NCI-H187 (cell line): Measurements from ENCODE around the gene NELFB.

Experiments
- DNase-seq, 2 experiments: peaks; one replicate each; lab custom pipeline; 2025; lab: John Stamatoyannopoulos, UW

The NELFB gene

DNA sequence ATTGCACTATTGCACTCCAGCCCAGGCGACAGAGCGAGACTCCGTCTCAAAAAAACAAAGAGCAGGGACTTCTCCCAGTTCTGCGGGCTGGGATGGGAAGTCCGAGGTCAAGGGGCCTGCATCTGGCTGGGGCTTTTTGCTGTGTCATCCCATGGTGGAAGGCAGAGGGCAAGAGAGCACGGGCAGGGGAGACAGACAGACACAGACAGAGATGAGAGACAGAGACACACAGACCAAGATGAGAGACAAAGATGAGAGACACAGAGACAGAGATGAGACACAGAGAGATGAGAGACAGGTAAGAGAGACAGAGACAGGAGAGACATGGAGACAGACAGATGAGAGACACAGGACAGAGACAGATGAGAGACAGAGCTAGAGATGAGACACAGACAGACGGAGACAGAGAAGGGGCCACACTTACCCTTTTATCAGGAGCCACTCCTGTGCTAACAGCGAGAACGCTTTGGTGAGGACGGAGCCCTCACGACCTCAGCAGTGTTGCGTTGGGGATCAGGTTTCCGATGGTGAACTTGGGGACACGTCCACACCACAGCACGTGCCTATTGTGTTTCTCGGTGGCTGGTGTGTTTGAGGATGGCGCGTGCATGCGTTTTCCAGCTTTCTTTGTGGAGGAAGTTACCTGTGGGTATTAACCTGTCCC, 13.5 kb downstream of the NELFB start:
- no peak for DNase-seq

DNA sequence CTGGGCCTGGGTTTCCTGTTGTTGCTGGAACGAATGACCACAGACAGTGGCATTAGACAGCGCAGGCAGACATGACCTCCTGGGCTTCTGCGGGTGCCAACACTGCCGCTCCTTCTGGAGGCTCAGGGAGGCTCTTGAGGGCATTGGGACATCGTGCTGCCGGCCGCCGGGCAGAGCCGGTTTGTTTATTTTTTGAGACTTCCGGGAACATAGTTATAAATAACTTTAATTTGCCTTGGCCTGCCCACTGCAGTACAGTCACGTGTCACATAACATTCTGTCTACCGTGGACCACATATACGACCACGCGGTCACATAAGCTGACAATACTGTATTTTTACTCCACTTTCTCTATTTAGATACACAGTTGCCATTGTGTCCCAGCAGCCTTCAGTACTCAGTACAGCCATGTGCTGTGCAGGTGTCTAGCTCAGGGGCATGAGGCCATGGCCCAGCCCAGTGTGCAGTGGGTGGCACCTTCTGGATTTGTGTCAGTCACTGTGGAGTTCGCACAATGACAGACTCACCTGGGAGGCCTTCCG, 14.2 kb downstream of the NELFB start:
- no peak for DNase-seq

DNA sequence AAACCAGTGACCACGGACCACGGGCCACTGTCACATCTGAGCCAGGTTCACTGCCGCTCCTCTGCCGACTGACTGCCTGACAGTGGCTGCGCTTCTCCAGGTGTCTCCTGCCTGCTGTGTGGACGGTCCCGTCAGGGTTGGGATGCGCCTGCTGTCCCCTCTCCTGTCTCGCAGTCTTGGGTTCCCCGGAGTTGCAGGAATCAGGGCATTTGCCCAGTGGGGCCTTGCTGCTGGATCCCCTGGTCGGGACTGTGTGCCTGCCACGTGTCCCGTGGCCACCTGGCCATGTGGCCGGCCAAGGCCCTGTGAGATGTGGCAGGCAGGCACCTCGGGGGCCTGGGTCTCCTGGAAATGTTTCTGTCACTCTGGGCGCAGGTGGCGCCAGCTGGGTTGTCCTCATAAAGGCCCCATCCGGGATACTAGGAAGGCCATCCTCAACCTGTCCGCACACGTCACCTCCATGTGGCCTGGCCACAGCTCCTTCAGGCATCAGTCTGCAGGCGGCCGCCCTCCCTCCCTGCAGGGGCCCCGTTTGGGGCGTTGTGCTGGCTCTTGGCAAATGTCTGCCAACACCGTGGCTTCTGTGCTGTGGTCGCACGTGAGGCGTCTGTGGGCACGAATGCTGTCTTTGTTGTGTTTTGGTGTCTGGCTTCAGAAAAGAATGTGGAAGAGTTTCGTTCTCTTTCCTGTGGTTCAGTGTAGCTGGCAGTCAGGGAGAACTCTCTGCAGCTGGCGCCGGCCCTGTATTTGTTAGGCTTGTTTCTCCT, 16.0 kb downstream of the NELFB start:
- no peak for DNase-seq

- no peak for DNase-seq
These were observed 16.6 kb downstream of the NELFB start for GRCh38 chr9:137271696-137272076.

- no peak for DNase-seq
These were observed 17.3 kb downstream of the NELFB start for GRCh38 chr9:137272241-137273094.

DNA sequence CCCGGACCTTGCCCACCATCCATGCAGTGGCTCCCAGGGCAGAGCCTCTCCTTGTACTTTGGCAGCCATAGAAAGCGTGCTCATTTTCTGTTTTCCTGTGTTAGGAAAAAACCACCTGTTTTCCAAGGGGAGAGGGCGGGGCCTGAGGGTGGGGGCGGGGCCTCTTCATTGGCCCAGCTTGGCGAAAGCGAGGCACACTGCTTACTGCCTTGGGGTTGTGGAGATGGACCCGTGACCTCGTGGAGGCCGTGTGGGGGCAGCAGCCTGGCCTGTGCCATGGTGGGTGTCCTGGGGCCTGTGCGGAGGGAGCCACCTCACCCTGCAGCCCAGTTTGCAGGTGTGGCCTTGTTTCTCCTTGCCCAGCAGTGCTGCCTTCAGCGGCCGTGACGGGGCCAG, 18.0 kb downstream of the NELFB start:
- no peak for DNase-seq

- no peak for DNase-seq
These were observed 18.6 kb downstream of the NELFB start for GRCh38 chr9:137273611-137274320.

DNA sequence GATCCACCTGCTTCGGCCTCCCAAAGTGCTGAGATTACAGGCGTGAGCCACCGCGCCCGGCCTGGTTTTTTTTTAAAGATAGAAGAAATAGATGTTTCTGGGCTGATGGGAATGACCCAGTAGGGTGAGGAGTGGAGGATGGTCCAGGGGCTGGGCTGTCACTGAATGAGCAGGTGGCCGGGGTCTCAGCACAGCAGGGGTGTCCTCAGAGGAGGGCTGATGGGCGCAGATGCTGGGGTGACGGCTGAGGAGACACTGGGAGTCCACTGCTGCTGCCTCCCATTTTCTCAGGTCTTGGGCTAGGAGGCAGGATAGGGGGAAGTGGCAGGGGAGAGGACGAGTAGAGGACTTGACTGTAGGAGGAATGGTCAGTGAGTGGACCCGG, 20.1 kb downstream of the NELFB start:
- DNase-seq: no peak

GRCh38 chr9:137275588-137276472, 20.7 kb downstream of the NELFB start:
- DNase-seq: no peak

GRCh38 chr9:137276473-137277328, 21.6 kb downstream of the NELFB start:
- DNase-seq: no peak

DNA sequence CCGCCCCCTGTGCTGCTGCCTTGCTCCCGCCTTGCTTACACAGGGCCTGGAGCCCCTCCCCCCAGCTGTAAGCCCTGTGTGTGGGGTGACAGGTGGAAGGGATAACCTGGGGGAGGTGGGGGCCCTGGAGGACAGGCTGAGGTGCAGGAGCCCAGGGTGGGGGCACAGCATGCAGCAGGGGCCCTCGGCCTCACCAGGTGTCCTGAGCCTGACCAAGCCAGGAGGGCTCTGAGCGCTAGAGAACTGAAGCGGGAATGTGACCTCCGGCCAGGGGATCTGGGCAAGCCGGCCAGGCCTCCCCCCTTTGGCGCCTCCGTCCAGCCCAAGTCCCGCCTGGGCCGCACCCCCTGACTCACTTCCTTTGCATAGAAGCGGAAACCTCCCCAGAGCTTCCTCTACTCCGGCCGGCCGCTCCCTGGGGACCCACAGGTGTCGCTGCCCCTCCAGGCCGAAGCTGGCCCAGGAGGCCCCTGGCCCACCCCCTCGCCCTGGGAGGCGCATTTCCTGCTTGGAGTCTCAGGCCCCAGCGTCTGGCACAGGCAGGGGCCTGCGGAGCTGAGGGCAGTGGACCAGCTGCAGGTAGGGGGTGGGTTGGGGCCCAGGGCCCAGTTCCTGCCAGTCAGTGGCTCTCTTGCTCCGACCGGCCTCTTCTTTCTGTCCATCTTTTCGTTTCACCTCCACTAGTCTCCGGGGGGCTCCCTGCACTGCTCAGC, 22.4 kb downstream of the NELFB start, which contains the start of gene TOR4A:
TOR4A (plus strand) TSS at position 398 of the 713 bp plus-strand sequence. CDS start 964 bp downstream, outside the sequence.
- DNase-seq: no peak

DNA sequence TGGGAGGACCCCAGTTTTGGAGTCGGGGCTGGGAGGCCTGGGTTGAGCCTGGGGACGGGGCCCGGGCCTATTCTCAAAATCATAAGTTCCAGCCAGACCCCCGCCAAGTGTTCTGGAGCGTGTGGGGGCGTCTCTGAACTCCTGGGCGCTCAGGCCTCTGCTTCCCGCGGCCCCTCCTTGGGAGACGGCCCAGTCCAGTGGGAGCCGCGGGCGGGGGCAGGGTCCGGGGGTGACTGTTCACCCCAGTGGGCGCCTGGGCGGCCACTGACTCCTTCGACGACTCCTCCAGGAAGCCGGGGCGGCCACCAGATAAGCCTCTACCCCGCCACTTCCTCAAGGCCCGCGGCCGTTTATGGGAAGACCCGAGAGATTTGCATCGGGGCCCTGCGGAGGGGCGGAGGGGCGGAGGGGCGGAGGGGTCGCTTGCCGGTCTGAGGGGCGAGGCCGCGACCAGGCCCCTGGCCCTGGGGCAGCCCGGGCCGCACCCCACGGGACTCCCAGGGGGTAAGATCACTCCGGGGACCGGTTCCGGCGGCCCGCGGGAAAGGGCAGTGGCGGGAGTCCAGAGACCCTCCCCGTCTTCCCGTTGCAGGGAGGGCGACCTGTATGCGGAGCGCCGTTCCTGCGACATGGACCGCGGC, 23.1 kb downstream of the NELFB start:
- no peak for DNase-seq

- DNase-seq: no peak
These were observed 23.9 kb downstream of the NELFB start for GRCh38 chr9:137278721-137279711.

DNA sequence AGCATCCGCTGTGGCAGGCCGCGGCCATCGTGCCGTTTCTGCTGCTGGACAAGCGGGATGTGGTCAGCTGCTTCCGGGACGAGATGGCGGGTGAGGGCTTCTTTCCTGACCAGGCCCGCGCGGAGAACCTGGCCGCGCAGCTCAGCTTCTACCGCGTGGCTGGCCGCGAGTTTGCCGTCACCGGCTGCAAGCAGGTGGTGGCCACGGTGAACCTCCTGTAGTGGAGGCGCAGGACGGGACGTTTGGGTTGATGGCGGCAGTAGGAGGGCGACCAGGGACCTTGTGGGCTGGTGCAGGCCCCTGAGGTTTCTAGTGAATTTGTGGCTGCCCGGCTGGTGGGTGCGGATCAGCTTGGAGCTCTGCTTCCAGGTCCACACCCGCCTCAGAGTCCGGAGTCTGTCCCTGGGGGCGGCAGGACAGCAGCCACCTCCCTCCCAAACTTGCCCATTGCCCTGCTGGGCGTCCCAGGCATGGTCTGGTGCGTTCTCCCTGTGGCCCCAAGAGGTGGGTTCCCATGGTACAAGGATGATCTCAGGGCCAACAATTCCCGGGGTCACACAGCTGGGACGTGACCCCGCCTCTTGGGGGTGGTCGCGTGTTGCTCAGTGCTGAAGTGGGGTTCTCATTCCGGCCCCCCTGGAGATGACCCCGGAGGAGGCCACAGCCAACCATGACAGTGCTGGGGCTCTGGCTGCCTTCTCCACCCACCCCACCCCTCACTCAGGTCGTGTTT, 24.8 kb downstream of the NELFB start:
- DNase-seq: no peak

- no peak for DNase-seq
These were observed 25.6 kb downstream of the NELFB start for GRCh38 chr9:137280474-137281344.
